GM18519 (cell line): ENCODE results near the gene UBE2S.
"Not testable (repeated sequence)": the region's sequence is repeated elsewhere in the genome, so short reads cannot be mapped to it uniquely, and the experiment has no call there.

Experiments used
- ATAC-seq: cut with Tn5 transposase; IDR thresholded peaks from one replicate; pipeline ENCODE4 v1.9.1; 2021; ENCODE audit warnings: mild to moderate bottlenecking, moderate library complexity; ENCODE audit not compliant: unreplicated experiment, low FRiP score

The UBE2S gene

GRCh38 chr19:55406826-55407549 lies 600 bp downstream of the UBE2S start:
- ATAC-seq, result peak; percentile 11

GRCh38 chr19:55406091-55406825 lies 1.3 kb downstream of the UBE2S start:
- no peak for ATAC-seq

GRCh38 chr19:55405638-55406037 lies 1.9 kb downstream of the UBE2S start:
- no peak for ATAC-seq

DNA sequence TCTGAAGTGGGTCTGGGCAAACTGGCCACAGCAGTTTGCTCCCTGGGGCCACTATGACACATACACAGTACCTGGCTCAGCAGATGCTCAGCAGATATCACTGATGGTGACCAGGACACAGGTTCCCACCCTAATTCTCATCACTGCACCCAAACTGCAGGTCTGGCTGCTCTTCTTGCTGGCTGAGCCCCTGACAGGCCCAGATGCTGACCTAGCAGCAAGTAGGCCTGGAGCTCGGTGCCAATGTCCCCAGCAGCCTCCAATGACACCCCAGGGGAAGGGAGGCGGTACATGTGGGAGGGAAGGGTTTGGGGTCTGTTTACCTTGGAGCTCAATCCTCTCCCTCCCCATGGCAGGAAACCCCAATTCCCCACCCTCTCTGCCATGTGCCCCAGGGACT lies 5.1 kb downstream of the UBE2S start:
- ATAC-seq, result no peak

DNA sequence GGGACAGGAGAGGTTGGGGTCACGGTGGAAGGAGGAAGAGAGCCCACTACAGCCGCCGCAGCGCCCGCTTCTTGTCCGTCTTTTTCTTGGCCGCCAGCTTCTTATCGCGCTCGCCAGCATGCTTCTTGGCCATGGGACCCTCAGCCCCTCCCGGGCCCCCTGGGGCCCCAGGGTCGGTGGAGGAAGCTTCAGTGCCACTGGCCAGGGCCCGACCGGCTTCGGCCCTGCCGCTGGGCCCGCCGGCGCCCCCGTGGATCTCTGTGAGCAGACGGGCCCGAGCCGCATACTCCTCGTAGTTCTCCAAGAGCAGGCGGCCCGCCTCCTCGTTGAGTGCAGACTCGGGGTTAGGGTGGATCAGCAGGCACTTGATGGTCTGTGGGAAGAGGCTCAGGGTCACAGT lies 6.2 kb downstream of the UBE2S start:
- not testable (repeated sequence) for ATAC-seq

GRCh38 chr19:55400281-55401087 lies 7.1 kb downstream of the UBE2S start:
- ATAC-seq, result no peak

DNA sequence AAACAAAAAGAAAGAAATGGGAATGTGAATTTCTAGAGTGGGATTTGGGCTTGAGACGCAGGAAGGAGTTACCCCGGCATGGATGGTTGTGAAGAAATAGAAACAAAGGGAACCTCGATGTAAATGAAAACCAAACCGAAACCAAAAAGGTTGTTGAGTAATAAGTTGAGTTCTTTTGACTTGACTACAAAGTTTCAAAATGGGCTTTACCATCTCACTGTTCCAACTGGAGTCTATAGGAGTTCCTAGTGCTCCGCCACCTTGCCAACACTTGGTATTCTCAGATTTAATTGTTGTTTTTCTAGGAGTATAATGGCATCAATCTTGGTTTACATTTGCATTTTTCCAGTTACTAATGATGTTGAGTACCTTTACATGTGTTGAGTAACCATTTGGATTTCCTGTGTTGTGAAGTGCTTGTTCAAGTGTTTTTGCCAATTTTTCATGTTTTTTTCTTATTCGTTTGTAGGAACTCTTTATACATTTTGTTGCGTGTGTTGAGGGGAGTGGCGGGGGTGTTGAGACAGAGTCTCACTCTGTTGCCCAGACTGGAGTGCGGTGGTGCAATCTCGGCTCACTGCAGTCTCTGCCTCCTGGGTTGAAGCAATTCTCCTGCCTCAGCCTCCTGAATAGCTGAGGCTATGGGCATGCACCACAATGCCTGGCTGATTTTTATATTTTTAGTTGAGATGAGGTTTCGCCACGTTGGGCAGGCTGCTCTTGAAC lies 9.2 kb downstream of the UBE2S start:
- ATAC-seq, result no peak

DNA sequence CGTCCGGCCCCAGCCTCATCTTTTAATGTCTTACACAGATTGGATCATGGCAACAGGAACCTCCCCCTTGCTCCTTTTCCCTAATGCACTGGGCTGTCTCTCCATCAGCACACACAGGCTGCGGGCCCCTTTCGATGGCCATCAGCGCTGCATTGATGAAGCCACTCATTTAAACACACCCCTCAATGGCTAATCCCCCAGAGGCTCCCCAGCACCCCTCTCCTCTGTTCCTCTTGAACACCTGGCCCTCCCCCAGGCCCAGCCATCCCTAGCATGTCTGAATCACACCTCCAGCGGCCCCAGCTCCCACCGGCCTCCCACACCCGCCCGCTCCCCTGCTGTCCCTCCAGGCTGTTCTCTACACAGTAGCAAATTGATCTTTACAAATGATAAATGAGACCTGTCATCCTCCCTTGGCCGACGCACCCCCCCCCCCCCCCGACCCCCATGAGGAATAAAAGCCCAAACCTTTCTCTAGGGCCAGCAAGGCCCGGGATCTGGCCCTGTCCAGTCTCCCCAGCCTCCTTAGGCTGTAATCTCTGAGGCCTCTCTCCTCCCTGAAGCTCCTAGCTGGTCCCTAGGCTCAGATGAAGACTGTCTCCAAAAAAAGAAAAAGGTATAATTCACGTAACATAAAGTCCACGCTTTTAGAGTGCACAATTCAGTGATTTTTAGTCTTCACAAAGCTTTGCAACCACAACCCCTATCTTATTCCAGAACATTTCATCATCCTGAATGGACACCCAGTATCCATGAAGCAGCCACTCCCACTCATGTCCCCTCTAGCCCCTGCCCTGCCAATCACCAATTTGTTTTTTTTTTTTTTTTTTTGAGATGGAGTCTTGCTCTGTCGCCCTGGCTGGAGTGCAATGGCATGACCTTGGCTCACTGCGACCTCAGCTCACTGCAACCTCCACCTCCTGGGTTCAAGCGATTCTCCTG lies 14.5 kb downstream of the UBE2S start:
- ATAC-seq, result no peak

DNA sequence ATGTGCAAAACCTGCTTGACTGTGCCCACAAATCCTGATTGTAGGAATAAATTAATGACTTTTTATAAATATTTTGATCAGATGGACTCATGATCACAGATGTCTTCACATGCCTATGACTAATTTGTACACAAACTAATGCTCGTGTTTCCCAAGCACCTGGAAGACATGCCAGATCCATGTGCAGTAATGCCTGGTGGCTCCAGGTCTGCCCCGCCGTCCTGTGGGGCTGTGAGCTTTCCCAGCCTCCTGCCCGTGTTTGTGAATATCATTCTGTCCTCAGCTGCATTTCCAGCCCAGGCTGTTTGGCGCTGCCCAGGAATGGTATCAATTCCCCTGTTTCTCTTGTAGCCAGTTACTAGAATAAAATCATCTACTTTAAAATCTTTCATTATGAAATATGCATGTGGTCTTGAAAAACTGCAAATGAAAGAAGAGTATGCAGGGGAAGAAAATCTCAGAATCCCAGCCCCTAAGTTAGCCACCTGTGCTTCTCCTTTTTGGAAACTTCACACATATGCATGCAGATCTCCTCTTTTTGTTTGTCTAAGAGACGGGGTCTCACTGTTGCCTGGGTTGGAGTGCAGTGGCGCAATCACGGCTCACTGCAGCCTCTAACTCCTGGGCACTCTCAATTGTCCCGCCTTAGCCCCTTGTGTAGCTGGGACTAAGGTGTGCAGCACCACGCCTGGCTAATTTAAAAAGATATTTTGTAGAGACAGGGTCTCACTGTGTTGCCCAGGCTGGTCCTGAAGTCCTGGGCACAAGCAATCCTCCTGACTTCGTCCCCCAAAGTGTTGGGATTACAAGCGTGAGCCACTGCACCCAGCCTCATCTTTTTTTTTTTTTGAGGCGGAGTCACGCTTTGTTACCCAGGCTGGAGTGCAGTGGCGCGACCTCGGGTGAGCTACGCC lies 15.6 kb downstream of the UBE2S start:
- ATAC-seq, result no peak

DNA sequence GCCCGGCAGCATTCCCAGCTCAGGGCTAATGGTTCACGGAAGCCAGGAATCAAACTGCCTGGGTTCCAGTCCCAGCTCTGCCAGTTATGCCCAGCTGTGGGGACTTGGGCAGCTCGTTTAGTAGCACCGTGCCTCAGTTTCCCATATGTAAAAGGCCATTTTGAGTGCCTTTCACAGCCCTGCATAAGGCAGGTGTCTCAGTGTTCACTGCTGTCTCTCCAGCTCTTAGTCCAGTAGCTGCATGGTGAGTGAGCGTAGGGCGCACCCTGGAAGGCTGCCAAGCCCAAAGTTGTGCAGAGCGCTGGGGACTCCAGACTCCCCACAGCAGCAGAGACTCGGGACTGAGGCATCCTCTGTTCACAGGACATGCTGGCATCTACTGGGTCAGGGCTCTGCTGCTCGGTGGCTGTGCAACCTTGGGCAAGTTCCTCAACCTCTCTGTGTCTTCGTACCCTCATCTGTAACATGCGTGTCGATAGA lies 16.4 kb downstream of the UBE2S start:
- no peak for ATAC-seq

DNA sequence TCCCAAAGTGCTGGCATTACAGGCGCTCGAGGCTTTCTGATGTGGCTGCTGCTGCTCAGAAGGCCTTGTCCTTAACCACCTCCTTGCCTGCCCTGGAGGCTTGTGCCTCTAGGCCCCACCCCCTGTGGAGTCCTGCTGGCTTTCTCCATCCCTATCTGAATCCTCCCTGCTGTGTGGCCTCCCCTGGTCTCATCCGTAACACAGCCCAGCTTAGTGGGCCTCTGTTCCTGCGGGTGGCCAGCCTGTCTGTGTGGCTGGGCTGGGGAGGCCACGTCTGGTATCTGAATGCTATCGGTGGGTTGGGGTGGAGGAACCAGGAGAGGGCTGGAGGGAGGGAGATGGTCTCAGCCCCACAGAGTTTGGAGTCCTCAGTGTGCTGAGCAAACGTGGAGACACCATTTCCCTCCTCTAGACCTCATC lies 17.1 kb downstream of the UBE2S start:
- ATAC-seq, result no peak

GRCh38 chr19:55389386-55390317 lies 17.9 kb downstream of the UBE2S start:
- ATAC-seq, result no peak

- no peak for ATAC-seq
Observed at GRCh38 chr19:55387736-55388497, 19.7 kb downstream of the UBE2S start.

GRCh38 chr19:55386493-55386971 lies 21.1 kb downstream of the UBE2S start:
- ATAC-seq, result no peak

- peak; percentile 51 for ATAC-seq
Observed at GRCh38 chr19:55385724-55386492, 21.7 kb downstream of the UBE2S start, which contains the start of gene RPL28. TSS of gene RPL28 (plus strand) at chr19:55385932. CDS start at chr19:55386358, 426 bp downstream.
